ENCODE data around the gene PRPF31. TPM values are rescaled to one million over a fixed set of nuclear protein-coding genes. Genes with fewer than 3 reads are reported as not detected.

PRPF31 gene
- total RNA-seq, 1 experiment from 2014 or later: 84.4 TPM

DNA sequence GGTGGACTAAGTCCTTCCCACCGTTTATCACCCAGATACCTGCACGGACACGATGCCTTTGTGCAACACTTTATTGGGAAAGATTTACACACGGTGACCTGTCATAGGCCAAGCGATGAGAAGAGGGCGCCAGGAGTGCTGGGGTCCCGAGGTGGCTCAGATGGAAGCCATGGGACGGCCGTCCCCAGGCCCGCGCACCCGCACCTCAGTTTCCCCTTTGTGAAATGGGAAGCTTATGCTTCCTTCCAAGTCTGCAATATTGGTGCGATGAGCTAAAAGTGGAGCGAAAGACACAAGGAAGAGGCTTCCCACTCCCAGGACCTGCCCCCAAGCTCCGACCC is 57.8 kb downstream of the PRPF31 start:
- H2BK120ac ChIP-seq (ENCODE audit: low read depth, low read length, poor library complexity, severe bottlenecking): no peak overlapping the region
- H3K27me3 ChIP-seq (ENCODE audit: insufficient read depth, low read length): no peaks in the 10 kb centered on the region
- Mint-ChIP-seq H3K27me3 (ENCODE audit: low read depth) (no peaks in the 10 kb centered on the region; the same call in 1 of the 2 replicates), H3K4me3 (peak overlapping the region in 1 of 2 experiments; percentile 72; a peak in 2 of 5 replicates), H3K36me3 (ENCODE audit: insufficient read depth in 1 of 3, low read depth in 3 of 3) (peaks cover 12 to 15% (median 14%) of the 10 kb centered on the region in 3 experiments; a peak in 6 of 7 replicates), H3K4me1 (peaks cover 12 to 27% of the 10 kb centered on the region in 2 experiments), H3K27ac (no peak overlapping the region), H3K9me3 (no peaks in the 10 kb centered on the region; a peak in 1 of 5 replicates)
- no peak for DNase-seq
- no peak overlapping the region for H4K5ac ChIP-seq (ENCODE audit: insufficient read length, low read depth, low read length)
- H2BK5ac ChIP-seq (ENCODE audit: insufficient read length, low read length): no peak overlapping the region
- H3K9ac ChIP-seq (ENCODE audit: extremely low read depth, insufficient read length, low read length): no peak overlapping the region
- H3K18ac ChIP-seq (ENCODE audit: insufficient read length, low read depth, low read length): no peak overlapping the region
- no peaks in the 10 kb centered on the region for H4K20me1 ChIP-seq (ENCODE audit: control insufficient read depth, insufficient read depth, insufficient read length)
- H2BK15ac ChIP-seq (ENCODE audit: low read depth, low read length): no peak overlapping the region
- no peaks in the 10 kb centered on the region for H3K9me3 ChIP-seq (ENCODE audit: control insufficient read depth, low read depth, low read length)
- no peak overlapping the region for H3K14ac ChIP-seq (ENCODE audit: insufficient read depth, low read length)
- no peak overlapping the region for H3K4ac ChIP-seq (ENCODE audit: low read depth, low read length)
- no peaks in the 10 kb centered on the region for H3K79me1 ChIP-seq (ENCODE audit: insufficient read depth, low read depth, low read length, poor library complexity, severe bottlenecking)
- H3K23ac ChIP-seq (ENCODE audit: insufficient read length, low read depth, low read length): no peak overlapping the region
- no peak overlapping the region for H2BK12ac ChIP-seq (ENCODE audit: insufficient read length, low read depth, low read length)
- peaks cover 4% of the 10 kb centered on the region for H3K23me2 ChIP-seq (ENCODE audit: insufficient read length, low read depth, low read length, poor library complexity, severe bottlenecking)
- no peak overlapping the region for H3K56ac ChIP-seq (ENCODE audit: insufficient read length, low read depth, low read length)
- H3K27ac ChIP-seq (ENCODE audit: insufficient read length, low read depth, low read length): no peak overlapping the region
- H3K79me2 ChIP-seq (ENCODE audit: insufficient read depth, low read length): no peaks in the 10 kb centered on the region
- no peak overlapping the region for H3T11ph ChIP-seq (ENCODE audit: low read length)
- no peak overlapping the region for H2BK20ac ChIP-seq (ENCODE audit: low read depth, low read length, poor library complexity, severe bottlenecking)
- H3K4me2 ChIP-seq (ENCODE audit: insufficient read depth, insufficient read length, low read length): no peak overlapping the region
- no peak overlapping the region for H2AK5ac ChIP-seq (ENCODE audit: insufficient read length, low read length)
- WGBS (ENCODE audit: extremely low coverage, insufficient read length, low lambda C conversion rate): no CpG with 5 or more reads among the region's 15 CpGs
- no peak overlapping the region for H4K8ac ChIP-seq (replicated peaks; ENCODE audit: insufficient read length, low read depth, low read length)
- no peak overlapping the region for H2AFZ ChIP-seq (ENCODE audit: low read length)
- no peaks in the 10 kb centered on the region for H3K4me1 ChIP-seq (ENCODE audit: insufficient read depth, low read length)
- TF ChIP-seq, protein P1, sequence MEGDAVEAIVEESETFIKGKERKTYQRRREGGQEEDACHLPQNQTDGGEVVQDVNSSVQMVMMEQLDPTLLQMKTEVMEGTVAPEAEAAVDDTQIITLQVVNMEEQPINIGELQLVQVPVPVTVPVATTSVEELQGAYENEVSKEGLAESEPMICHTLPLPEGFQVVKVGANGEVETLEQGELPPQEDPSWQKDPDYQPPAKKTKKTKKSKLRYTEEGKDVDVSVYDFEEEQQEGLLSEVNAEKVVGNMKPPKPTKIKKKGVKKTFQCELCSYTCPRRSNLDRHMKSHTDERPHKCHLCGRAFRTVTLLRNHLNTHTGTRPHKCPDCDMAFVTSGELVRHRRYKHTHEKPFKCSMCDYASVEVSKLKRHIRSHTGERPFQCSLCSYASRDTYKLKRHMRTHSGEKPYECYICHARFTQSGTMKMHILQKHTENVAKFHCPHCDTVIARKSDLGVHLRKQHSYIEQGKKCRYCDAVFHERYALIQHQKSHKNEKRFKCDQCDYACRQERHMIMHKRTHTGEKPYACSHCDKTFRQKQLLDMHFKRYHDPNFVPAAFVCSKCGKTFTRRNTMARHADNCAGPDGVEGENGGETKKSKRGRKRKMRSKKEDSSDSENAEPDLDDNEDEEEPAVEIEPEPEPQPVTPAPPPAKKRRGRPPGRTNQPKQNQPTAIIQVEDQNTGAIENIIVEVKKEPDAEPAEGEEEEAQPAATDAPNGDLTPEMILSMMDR (conservative IDR thresholded peaks at IDR 0.05): no peak
- no peak overlapping the region for H4K91ac ChIP-seq (ENCODE audit: insufficient read length, low read depth, low read length)
